Activated CD4-positive, alpha-beta T cell treated with anti-CD3 and anti-CD28 coated beads, Interleukin-2, amount 50 U/mL, for 1 hour (primary cell): ENCODE measurements around the gene INHA.

Experiments used
- DNase-seq: peaks from one replicate; pipeline ENCODE4 v3.0.0-alpha.2; 2020

Gene INHA

DNA sequence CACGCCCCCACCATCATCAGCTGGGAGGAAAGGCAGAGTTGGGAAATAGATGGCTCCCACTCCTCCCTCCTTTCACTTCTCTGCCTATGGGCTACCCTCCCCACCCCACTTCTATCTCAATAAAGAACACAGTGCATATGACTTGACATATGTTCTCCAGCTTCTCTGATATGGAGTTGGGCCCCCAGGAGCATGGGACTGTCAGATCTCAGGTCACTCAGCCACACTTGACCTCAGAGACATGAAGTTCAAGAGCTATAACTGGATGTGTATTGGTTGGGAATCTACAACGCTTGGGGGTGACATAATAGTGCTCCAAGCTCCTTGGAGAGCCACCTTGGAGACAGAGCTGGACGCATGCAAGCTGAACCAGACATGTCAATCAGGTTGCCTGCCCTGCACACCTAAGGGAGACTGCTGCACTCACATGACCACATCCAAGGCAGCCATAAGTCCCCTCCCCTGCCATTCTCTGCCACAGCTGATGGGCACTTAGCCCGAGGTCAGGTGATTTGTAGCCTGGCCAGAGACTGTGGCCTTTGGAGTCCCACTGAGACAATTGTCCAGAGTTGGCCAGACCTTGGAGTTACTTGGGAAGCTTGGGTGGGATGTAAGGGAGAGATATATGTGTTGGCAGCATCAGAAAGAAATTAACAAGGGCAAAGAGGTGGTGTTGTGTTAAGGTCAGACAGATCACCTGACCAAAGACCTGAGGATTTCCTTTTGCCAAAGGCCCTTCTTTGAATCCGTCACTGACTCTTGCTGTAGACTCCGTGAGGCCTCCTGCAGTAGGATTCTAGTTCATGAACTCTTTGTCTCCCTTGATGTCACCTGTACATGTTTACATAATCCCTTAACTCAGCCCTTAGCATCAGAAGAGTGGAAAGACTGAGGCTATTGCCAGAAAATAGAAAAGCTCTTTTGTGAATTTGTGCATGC, 3.7 kb downstream of the INHA start:
- DNase-seq, result no peak

DNA sequence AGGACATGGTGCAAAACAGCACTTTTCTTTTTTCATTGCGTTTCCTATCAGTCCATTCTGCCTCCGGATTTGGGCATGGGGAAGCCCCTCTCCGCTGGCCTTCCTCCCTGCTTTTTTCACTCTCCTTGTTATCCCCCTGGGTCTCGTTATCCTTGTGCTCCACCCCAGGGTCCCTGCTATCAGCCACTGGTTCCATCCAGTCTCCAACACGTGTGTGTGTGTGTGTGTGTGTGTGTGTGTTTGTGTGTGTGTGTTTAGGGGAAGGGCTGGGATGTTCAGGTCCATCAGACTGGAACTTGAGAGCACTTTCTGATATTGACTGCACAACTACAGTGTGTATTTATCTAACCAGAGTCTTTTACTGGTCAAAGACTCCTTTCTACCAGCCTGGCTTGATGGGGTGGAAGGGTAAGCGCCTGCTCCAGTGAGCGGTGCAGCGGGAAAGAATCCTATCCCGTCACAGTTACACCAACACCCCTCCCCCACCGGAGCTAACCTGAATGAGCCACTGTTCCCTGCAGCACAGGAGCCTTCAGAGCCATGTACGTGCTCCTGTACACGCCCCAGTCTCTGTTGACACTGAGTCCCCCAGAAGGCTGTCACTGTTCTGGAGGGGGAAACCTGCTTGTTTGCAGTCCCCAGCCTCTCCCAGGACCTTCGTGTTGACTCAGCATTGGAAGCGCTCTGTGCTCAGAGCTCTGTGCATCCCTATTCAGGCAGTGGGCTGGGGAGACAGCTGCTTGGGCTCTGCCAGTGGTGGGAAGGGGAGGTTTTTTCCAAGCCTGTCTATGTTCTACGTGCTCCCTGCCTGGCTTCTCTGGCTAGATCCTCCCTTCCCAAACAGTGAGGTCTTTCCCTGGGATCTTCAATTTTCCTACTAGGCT, 4.6 kb downstream of the INHA start:
- DNase-seq, result no peak

GRCh38 chr2:219578811-219579613, 6.9 kb downstream of the INHA start:
- no peak for DNase-seq

DNA sequence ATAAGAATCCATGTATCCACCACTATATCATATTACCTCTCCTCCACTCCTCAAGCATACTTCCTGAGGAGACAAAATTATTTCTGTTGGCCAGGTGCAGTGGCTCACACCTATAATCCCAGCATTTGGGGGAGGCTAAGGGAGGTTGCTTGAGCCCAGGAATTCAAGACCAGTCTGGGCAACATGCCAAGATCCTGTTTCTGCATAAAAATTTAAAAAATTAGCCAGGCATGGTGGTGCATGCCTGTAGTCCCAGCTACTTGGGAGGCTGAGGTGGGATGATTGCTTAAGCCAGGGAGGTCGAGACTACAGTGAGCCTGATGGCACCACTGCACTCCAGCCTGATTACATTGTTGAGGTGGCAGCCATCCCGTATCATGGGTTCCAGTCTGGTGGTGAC, 9.2 kb downstream of the INHA start:
- no peak for DNase-seq

GRCh38 chr2:219591091-219591490, 19.0 kb downstream of the INHA start:
- no peak for DNase-seq

- DNase-seq, result no peak
Observed at GRCh38 chr2:219592736-219593135, 20.6 kb downstream of the INHA start.

GRCh38 chr2:219593154-219593553, 21.0 kb downstream of the INHA start:
- DNase-seq, result no peak

- DNase-seq, result no peak
Observed at GRCh38 chr2:219595256-219595655, 23.1 kb downstream of the INHA start.

DNA sequence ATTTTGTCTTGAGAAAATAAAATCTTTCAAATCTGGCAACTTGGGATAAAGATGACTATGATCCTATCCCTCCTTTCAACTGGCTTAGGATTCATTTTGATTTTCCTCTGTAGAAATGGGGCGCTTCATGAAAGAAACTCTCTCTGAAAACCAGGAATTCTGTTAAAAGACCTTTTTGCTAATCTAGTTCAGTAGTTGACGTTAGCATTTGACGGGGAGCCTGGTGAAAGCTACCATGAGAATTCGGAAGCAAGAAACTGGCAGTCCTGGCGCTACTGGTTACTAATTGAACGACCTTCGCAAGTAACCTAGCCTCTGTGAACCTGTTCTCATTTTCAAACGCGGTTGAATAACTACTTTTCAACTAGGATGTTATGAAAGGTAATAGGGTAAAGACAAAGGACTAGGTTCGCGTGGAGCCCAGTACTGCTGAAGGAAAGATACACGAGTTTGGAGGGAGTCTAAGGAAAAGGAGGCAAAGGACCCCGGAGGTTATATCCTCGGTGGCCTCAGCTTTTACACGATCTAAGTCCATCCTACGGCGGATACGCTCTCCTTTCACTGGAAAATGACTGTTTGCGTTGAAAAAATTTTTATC, 24.9 kb downstream of the INHA start:
- DNase-seq, result no peak

DNA sequence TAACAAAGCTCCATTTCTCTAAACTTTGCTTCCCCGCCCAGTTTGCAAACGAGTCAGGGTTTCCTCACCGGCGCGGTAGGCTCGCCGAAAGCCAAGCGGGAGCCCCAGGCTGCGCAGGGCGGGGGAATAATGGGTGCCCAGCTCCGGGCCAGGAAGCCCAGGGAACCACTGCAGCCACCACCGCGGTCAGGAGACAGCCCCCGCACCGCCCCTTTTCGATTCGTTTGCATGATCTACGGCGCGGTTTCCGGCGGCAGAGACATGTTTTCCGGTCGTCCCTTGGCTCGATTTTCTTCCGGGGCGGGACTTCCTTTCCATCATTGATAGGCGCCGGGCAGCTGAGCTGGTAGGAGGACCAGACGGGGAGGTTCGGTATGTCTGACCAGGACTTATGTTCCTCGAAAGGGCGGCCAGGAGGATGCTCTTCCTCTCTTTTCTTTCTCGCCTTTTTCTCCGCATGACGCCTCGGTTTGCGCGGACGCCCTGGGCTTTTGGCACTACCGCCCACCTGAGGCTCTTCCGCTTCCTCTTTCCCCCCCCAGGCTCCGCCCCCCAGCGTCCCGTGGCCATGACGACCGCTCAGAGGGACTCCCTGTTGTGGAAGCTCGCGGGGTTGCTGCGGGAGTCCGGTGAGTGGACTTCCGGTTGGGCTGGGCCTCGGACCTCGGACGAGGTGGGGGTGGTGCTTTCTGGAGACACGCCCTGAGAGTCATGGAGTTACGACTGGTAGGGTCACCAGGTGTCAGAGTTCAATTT, 25.6 kb downstream of the INHA start, which contains the start of gene STK11IP:
Gene STK11IP, plus strand, starts transcription at position 306 of the 756 bp plus-strand sequence. Its CDS starts 263 bp downstream, at position 569.
- DNase-seq, result peak; percentile 85

- DNase-seq, result no peak
Observed at GRCh38 chr2:219598308-219599078, 26.4 kb downstream of the INHA start.

GRCh38 chr2:219603771-219604170, 31.7 kb downstream of the INHA start:
- no peak for DNase-seq

DNA sequence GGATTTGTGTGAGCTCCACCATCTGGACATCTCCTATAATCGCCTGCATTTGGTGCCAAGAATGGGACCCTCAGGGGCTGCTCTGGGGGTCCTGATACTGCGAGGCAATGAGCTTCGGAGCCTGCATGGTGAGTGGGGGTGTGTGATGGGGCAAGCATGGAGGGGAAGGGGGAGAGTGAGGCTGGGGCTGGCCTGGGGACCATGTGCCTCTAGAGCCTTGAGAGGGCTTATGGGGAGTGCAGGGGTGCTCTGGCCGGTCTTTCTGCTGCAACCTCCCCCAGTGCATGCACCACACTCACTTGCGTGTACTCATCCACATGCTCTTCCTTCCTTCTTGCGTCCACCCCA, 33.5 kb downstream of the INHA start:
- no peak for DNase-seq

DNA sequence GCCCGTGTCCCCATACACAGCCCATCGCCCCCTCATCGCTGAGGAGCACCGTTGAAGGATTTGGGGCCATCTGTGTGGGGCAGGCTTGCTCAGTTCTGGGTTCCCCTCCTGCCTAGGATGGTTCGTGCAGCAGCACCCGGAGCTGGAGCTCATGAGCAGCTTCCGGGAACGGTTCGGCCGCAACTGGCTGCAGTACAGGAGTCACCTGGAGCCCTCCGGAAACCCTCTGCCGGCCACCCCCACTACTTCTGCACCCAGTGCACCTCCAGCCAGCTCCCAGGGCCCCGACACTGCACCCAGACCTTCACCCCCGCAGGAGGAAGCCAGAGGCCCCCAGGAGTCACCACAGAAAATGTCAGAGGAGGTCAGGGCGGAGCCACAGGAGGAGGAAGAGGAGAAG, 35.8 kb downstream of the INHA start:
- DNase-seq, result no peak

GRCh38 chr2:219608399-219608964, 36.4 kb downstream of the INHA start:
- DNase-seq, result no peak

DNA sequence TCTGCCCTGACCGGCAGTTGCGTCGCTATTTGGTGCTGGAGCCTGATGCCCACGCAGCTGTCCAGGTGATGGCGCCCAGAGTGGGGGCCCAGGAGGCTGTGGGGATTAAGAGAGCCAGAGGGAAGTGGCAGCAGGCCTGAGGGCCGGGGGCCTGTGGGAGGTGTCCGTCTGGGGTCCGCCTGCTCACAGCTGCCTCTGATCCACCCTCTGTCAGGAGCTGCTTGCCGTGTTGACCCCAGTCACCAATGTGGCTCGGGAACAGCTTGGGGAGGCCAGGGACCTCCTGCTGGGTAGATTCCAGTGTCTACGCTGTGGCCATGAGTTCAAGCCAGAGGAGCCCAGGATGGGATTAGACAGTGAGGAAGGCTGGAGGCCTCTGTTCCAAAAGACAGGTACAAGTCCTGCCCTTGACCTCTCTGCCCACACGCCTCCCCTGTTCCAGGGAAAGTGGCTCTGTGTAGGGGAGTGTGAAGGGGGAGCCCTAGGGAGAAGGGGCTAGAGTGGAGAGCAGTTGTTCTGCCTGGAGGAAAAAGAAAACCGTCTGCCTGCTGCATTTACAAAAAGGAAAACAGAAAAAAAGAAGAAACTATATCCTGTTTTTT, 37.1 kb downstream of the INHA start:
- no peak for DNase-seq

- no peak for DNase-seq
Observed at GRCh38 chr2:219611306-219611705, 39.2 kb downstream of the INHA start.

DNA sequence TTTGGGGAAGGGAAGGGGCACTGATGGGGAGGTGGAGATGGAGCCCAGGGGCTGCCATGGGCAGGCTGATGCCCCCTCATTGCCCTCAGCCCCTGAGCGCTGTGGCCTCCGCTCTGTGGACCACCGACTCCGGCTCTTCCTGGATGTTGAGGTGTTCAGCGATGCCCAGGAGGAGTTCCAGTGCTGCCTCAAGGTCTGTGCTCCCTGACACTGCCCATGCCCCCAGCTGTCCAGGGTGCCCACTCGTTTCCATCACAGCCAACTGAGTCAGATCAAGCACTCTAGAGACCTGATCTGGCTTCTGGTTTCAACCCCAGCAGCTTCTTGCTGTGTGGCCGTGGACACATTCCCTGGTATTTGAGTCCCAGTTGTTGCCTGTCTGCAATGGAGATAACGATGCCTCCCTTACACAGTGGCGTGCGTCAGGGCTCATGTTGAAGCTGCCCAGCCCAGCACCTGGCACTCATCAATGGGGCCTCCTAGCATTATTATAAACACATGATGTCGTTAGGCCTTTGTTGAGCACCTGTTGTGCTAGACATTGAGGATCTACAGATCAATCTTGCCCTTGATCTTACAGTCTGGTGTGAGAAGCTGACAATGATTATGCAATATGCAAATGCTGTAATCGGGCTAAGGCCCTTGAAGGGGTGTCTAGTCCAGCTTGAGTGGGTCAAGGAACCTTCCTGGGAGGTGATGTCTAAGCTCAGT, 39.9 kb downstream of the INHA start:
- DNase-seq, result no peak

DNA sequence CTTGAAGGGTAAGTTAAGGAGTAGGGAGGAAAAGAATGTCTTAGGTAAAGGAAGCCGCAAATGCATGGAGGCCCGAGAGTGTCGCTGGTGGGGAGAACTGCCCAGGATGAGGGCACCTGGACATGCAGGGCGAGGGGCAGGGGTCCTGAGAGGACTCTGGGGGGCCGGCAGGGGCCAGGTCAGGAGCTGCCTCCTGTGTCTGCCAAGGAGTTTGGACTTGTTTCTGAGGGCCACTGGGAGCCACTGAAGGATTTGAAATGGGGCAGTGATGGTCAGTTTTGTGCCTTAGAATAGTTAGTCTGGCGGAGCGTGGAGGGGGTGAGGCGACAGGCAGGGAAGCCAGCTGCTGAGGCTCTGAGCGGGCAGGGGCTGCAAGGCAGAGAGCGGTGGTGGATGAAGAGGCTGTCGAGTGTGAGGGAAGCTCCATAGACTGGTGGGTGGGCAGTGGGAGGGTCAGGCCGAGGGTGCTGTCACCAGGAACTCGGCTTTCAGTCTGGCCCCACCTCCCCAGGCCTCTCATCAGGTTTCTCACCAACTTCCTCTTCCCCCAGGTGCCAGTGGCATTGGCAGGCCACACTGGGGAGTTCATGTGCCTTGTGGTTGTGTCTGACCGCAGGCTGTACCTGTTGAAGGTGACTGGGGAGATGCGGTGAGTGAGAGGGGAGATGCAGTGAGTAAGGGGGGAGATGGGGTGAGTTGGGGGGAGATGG, 40.6 kb downstream of the INHA start:
- no peak for DNase-seq
